IPS DF 4.7 (cell line): Measurements from ENCODE around the gene CENPM.

ENCODE experiments used
- DNase-seq: peaks from one replicate; pipeline ENCODE4 v3.0.0-alpha.2; 2013; ENCODE audit warnings: low spot score; ENCODE audit errors: extremely low read depth

Gene CENPM

GRCh38 chr22:41915035-41915785, 31.7 kb downstream of the CENPM start, which contains the start of gene SHISA8:
Gene SHISA8 (minus strand): TSS chr22:41915074. CDS start chr22:41914667, 407 bp downstream.
- no peak for DNase-seq

GRCh38 chr22:41914611-41915034, 32.3 kb downstream of the CENPM start:
- DNase-seq = no peak

GRCh38 chr22:41913842-41914534, 33.0 kb downstream of the CENPM start:
- DNase-seq = no peak

- no peak for DNase-seq
Observed at GRCh38 chr22:41913040-41913719, 33.8 kb downstream of the CENPM start.

GRCh38 chr22:41912338-41913039, 34.5 kb downstream of the CENPM start:
- no peak for DNase-seq

- DNase-seq = no peak
Observed at GRCh38 chr22:41911001-41911611, 35.8 kb downstream of the CENPM start.

- DNase-seq = no peak
Observed at GRCh38 chr22:41910050-41911000, 36.6 kb downstream of the CENPM start.

- DNase-seq = no peak
Observed at GRCh38 chr22:41909310-41910049, 37.5 kb downstream of the CENPM start.

GRCh38 chr22:41908411-41909309, 38.3 kb downstream of the CENPM start:
- no peak for DNase-seq

GRCh38 chr22:41907436-41908401, 39.2 kb downstream of the CENPM start:
- no peak for DNase-seq

- no peak for DNase-seq
Observed at GRCh38 chr22:41906822-41907221, 40.1 kb downstream of the CENPM start.

GRCh38 chr22:41905411-41906202, 41.3 kb downstream of the CENPM start:
- no peak for DNase-seq

GRCh38 chr22:41904450-41905410, 42.2 kb downstream of the CENPM start:
- DNase-seq = no peak

- DNase-seq = no peak
Observed at GRCh38 chr22:41902932-41903421, 44.0 kb downstream of the CENPM start.

- no peak for DNase-seq
Observed at GRCh38 chr22:41902016-41902415, 44.9 kb downstream of the CENPM start.
